HG03196 (cell line): Measurements from ENCODE around the gene WHAMM.

Experiments used
- ATAC-seq: cut with Tn5 transposase; IDR thresholded peaks from one replicate; pipeline ENCODE4 v1.9.1; 2021; ENCODE audit not compliant: unreplicated experiment

The WHAMM gene

DNA sequence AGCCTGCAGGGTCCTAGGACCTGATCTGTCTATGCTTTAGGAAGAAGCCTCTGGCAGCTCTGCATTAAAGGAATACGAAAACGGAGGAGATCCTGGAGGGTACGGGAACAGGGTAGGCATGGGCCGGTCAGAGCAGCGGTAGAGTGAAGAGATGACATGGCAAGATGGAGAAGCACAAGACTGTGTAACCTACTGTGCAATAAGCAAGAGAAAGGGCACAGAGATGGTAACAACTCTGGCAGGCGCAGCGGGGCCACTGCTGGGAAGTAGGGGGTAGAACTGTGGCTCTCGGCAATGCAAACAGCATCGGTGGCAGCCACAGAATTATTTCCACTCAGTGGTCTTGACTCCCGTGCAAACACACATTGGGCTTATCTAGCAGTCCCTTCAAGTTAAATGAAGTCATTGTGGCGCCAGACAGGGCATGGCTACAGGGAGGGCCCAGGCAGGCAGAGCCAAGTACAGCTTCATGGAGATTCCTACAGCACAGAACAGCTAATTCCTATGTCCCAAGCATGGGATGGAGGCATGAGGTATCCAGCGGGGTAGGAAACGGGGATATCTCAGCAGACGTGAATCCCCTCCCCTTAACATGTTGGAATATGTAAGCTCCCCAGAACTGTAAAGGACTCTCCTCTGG is 28.8 kb downstream of the WHAMM start:
- ATAC-seq, result no peak

DNA sequence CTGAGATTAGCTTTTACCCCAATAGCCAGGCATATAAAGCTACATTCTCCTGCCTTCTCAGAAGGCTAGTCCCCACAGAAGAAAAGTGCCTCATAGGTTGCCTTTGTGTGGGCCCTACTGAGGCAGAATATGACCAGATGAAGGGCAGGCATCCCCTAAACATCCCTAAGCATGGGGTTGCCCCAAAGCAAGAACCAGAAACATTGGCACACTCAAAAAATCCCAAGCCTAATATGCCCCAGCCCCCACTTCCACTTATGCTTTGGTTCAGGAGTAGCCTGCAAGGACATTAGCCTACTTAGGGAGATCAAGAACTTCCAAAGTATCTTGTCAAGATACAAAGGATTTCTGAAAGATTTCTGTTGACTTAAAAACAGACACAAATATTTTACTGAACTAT is 29.7 kb downstream of the WHAMM start:
- no peak for ATAC-seq

- ATAC-seq, result no peak
Measured at GRCh38 chr15:82840166-82840565, 30.7 kb downstream of the WHAMM start.

GRCh38 chr15:82843566-82843965 is 34.1 kb downstream of the WHAMM start:
- no peak for ATAC-seq

DNA sequence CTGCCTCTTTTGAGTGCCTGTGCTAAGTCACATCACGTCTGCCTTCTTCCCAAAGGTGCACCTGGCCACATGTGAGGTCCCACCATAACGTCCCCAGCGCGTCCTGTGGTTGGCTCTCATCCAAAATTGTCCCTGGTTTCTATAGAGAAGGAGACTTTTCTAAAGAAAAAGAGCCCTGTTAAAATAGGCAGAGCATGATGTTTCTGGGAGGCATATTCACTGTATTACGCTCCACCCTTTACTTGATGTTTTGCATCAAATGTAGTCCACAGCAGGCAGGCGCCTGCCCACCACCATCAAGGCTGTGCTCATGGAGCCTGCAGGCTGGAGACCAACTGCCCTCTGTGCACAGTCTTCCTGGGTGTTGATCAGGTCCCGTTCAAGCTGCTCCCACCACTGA is 36.3 kb downstream of the WHAMM start:
- no peak for ATAC-seq

DNA sequence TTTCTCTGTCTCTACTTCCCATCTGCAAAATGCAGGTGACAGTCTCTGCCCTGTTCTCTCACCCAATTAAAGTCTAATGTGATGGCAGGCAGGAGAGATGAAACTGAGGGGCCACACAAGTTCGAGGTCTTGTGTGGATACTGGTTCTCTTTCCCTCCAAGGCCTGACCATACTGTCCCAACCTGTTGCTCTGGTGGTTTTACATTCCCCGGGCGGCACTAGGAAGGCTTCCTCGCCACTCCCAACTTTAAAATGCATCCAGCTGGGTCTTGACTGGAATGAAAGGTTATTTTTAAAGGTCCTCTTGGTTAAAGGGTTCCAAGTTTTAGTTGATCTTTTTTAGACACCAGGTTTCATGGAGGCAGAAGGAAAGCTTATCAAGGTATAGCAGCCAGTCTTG is 37.2 kb downstream of the WHAMM start:
- no peak for ATAC-seq

GRCh38 chr15:82847703-82848102 is 38.3 kb downstream of the WHAMM start:
- ATAC-seq, result no peak

DNA sequence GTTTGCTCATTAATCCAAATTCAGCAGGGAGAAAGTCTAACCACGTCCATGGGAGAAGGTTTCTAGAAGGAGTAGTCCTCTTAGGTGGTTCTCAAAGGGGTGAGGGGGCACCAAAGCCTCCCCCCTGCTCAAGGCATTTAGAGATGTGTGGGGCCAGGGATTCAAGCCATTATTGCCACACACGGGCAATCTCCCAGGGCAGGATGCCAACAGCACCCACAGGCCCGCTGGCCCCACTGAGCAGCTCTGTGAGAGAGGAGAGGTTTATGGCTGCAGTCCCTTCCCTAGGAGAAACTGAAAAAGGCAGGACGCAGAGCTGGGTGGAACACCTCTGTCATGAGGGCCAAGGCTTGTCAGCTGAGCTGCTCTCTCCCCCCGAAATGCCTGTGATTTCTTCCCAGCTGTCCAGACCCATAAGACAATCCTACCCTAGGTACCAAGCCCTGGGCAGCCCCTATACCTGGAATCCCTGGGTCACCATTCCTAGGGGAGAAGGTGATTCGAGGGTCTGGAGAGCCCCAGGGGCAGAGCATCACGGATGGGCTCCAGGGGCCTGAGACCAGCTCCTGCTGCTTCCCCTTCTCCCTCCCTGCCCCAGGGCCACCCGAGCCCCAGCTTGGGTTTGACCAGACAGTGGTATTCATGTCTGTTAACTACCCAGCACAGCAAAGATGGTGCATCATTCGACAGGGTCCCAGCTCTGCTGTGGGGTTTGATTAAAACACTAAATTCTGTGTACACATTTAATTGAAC is 39.0 kb downstream of the WHAMM start:
- no peak for ATAC-seq

DNA sequence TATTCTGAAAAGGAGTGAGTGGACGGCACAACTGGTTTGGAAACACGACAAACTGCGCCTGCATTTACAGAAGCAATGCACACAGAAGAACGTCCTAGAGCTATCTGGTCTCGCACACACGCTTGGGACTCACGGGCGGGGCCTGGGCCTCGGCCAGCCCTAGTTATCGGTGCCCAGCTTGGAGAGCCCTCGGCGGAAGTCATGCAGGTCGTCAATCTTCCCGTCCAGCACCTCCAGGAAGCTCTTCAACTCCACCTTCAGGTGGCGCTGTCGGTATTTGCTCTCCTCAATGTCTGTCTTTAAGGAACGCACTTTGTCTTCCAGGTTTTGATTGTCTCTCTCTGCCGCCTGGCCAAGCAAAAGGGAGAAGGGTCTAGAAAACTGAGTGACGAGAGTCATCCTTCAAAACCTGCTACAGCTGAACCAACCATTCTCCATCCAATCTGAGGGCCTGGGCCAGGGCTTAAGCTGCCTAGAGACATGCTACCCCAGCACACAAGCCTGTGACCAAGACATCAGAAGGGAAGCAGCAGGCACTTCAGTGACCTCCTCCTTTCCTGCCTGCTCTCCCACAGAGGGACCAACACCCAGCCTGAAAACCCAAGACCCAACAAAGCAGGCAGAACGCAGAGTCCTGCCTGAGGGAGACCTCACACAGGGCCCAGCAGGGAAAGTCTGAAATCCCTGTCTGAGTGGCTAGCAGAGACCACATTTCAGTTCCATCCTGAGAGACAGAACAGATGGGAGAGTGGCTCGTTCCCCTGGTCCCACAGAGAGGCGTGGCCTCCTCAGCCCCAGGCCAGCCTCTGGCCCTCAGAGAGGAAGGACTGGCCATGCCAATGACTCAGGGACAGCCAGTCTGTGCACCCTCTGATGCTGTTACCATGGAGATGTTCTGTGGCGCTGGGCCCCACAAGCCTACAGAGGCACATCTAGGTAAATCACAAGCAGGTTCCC is 40.4 kb downstream of the WHAMM start:
- peak; percentile 49 for ATAC-seq

DNA sequence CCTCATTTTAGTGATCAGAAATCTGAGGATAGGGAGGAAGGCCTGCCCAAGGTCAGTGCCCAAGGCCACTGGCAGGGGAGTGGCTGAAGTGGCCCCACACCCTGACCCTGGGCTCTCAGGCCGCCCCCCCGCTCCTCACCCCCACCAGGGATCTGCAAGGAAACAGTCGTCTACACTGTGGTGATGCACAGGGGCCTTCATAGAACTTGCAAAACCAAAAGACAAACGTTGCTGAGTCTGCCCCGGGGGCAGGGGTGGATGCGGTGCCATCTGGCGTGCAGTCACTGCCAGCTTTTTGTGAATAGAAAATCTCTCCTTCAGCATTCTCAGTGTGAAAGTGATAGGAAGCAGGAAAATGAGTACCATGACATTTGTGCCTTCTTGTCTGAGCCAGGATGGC is 41.3 kb downstream of the WHAMM start:
- no peak for ATAC-seq

GRCh38 chr15:82851306-82851850 is 42.0 kb downstream of the WHAMM start:
- ATAC-seq, result no peak

DNA sequence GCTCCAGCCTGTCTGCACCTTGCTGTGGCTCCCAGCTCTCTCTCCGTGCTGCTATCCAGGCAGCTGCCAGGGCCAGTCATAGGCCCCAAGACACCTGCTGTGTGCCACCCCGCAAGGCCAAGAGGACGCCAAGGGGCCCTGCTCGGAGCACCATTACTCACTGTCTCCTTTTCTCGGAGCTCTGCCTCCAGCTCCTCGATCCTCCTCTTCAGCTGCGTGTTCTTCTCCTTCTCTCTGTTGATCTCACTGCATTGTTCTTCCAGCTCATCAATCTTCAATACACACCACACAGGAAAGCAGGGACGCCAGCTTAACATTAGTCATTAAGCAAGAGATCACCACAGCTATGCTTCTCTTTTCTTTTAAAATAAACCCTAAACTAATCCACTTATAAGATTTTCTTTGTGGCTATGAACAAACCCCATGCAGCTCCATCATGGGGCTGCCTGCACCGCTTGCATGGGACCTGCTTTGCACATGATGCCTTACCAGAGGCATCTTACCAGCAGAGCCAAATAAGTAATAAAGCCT is 42.6 kb downstream of the WHAMM start:
- no peak for ATAC-seq

GRCh38 chr15:82852941-82853561 is 43.6 kb downstream of the WHAMM start:
- no peak for ATAC-seq

GRCh38 chr15:82854554-82854953 is 45.1 kb downstream of the WHAMM start:
- no peak for ATAC-seq

DNA sequence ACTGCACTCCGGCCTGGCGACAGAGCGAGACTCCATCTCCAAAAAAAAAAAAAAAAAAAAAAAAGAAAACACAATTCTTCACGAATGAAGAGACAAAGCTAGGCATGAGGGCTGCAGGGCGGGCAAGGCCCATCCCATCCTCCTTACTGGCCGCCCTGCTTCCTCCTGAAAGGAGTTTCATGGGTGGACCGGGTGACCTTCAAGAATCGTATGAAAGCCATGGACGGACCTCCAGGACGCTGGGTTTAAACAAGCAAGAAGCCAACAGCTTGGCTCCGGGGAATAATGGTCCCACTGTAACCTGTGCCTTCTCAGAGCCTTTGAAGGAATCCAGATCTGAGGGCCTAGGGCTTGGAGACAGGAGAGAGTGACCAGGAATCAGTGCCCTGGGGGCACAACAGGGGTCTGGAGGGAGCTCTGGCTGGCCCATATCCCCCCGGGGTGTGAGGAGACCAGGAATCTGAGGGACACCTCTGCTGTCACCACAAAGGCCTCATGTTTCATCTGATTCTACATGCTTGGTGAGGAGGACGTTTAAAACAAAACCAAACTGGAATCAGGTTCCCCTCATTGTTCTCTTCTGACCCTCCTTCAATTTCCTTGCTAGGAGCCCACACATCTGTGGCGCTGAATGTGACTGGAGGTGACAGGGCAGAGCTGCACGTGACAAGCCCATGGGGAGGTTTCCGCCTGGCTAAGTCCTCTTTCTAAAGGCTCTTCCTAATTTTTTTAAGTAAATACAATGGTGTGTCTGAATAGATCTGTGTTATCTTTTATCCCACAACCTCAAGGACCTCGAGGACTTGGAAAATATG is 46.1 kb downstream of the WHAMM start:
- no peak for ATAC-seq

DNA sequence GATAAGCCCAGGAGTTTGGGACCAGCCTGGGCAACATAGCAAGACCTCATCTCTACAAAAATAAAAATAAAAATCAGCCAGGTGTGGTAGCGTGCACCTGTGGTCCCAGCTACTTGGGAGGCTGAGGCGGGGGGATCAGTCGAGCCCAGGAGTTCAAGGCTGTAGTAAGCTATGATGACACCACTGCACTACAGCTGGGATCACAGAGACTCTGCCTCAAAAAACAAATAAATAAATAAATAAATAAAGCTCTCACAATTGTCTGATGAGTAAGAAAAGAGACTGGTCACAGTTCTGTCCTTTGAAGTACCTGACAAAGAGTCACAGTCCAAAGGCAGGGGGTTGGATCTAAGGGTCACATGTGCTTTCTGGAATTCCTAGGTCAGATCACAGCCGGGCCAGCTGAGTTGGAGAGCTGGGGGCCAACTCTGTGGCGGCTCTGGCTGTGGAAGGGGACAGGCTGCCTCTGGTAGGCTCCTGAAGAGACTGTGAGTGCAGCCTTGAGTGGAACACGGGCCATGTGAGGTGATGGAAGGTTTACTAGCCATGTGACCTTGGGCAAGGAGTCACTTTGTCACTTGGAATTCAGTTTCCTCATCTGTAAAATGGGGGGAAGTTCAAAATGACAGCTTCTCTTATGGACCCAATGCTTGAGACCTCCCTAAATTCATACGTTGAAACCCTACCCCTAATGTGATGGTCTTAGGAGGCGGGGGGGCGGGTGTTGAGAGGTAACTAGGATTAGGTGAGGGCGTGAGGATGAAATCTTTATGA is 47.2 kb downstream of the WHAMM start:
- no peak for ATAC-seq

GRCh38 chr15:82858932-82859331 is 49.5 kb downstream of the WHAMM start:
- no peak for ATAC-seq

DNA sequence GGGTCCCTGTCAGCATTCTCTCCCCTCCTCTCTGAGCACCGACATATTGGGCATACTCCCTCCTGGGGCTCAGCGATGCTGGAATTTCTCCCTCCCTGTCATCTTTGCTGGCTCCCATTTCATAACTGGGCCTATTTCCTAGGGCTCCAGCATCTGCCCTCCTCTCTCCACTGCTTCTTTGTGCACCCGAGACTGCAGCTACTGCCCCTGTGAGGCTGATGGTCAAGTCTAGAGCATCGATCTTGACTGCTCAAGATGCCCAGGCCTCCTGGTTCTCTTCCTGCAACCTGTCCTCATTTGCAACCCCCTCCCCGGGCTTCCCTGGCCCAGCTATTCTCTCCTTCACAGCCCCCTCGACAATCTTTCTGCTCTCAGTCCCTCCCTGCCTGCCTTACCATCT is 53.5 kb downstream of the WHAMM start:
- ATAC-seq, result no peak

DNA sequence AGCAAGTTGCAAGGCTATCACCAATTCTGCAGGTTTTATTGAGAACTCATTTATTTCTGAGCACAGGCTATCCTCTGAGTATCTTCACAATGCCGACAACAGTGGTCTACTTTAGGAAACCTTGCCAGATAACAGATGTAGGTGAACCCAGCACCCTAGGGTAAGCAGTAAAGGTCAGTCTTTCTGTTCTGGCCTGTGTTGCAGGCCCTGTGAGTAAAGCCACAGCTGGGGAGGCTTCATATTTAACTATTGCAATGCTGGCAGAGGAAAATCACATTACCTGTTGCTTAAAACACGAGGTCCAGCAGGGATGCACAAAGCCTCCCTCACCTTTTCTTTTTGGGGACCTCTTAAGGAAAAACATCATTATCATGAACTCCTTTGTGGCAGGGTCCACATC is 55.5 kb downstream of the WHAMM start:
- ATAC-seq, result no peak
